ENCODE measurements around the gene RAB3C. TPM values are rescaled to one million over a fixed set of nuclear protein-coding genes. Genes with fewer than 3 reads are reported as not detected.

Gene RAB3C
- total and polyA plus RNA-seq, 4 experiments from 2014 or later = not detected

DNA sequence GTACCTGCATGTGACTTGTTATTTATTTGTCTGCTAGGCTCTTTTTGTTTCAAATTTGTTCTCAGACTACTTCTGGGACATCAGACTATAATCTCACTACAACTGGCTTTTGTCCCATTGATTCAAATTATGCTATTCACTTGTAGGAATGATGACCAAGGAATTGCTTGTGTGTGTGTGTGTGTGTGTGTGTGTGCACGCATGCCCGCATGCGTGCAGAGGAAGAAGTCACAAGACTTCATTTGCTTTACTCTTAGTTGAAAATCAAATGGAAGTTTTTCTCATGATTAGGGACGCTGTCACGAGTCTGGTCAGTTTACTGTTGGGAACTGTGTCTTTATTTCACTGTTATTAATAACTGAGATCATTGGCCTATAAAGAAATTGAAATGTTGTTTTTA, 268.7 kb downstream of the RAB3C start:
- Histone ChIP-seq H3K4me1 (ENCODE audit: insufficient read depth, low read length) (no peaks in the 10 kb centered on the region), H3K36me3 (ENCODE audit: insufficient read depth, low read length) (no peaks in the 10 kb centered on the region), H3K9me3 (ENCODE audit: control insufficient read depth in 1 of 2, low read length in 2 of 2) (no peaks in the 10 kb centered on the region), H3K4me3 (ENCODE audit: low read length in 2 of 2) (no peak overlapping the region), H3K27me3 (ENCODE audit: insufficient read depth, low read length) (no peaks in the 10 kb centered on the region), H3K27ac (ENCODE audit: low read depth, low read length) (no peak overlapping the region)
- intact Hi-C loops (cut with micrococcal nuclease) = no loop called here
- no peaks in the 10 kb centered on the region for H3K4me1 Mint-ChIP-seq
- H3K9me3 Mint-ChIP-seq = no peaks in the 10 kb centered on the region
- H3K27me3 Mint-ChIP-seq = peaks cover 12 to 18% of the 10 kb centered on the region in 2 donors
- H3K27ac Mint-ChIP-seq = no peak overlapping the region
- ChIA-PET CTCF (ENCODE audit: partially characterized antibody) (no interaction called here), POLR2A (ENCODE audit: partially characterized antibody) (no interaction called here)
- no peaks in the 10 kb centered on the region for H3K36me3 Mint-ChIP-seq
- H3K4me3 Mint-ChIP-seq = no peak overlapping the region
- no peak for DNase-seq

DNA sequence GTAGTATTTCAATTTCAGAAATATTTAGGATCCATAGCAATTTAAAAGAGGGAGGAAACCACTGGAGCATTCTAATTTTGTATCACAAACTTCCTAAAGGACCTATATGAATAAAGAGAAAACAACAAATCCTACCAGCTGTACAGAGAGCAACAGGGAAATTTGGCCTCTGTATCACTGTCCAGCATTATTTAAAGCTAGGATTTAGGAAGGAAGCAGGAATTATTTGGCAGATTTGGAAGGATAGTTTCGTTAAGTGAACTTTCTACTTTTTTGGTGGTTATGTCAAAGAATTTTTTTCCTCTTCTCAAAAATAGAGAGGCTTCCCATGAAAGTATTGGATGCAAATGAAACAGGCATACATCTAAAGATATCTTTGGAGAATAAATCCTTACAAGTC, 269.7 kb downstream of the RAB3C start:
- H3K4me3 Mint-ChIP-seq = no peak overlapping the region
- H3K9me3 Mint-ChIP-seq = no peaks in the 10 kb centered on the region
- no peaks in the 10 kb centered on the region for H3K4me1 Mint-ChIP-seq
- no peaks in the 10 kb centered on the region for H3K36me3 Mint-ChIP-seq
- Histone ChIP-seq H3K9me3 (ENCODE audit: control insufficient read depth in 1 of 2, low read length in 2 of 2) (no peaks in the 10 kb centered on the region), H3K27ac (ENCODE audit: low read depth, low read length) (no peak overlapping the region), H3K4me1 (ENCODE audit: insufficient read depth, low read length) (no peaks in the 10 kb centered on the region), H3K4me3 (ENCODE audit: low read length in 2 of 2) (no peak overlapping the region), H3K27me3 (ENCODE audit: insufficient read depth, low read length) (no peaks in the 10 kb centered on the region), H3K36me3 (ENCODE audit: insufficient read depth, low read length) (no peaks in the 10 kb centered on the region)
- DNase-seq = no peak
- ChIA-PET CTCF (ENCODE audit: partially characterized antibody) (interaction anchor here (2.1 kb wide), 1 partner anchor 17 kb away, joined by 5 read pairs; no protein-coding TSS in a partner anchor), POLR2A (ENCODE audit: partially characterized antibody) (no interaction called here)
- H3K27me3 Mint-ChIP-seq = peaks cover 12 to 18% of the 10 kb centered on the region in 2 donors
- H3K27ac Mint-ChIP-seq = no peak overlapping the region
- intact Hi-C loops (cut with micrococcal nuclease) = no loop called here

DNA sequence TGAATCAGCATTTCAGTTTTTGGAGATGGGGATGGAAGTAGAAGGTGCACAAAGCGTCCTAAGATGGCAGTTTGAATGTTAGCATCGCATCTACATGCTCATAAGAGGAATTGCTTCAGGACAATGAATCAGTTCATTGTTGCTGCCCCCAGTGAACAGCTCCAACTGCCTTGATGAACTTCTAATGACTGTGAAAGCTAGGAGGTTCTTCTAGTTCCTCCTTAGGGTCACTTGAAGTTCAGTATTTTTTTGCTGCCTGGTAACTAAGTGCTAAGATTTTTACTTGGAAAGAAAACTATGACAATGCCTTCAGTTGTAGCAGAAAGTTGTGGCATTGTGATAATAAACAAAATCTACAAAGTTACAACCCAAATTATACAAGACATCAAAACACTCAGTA, 271.6 kb downstream of the RAB3C start:
- Histone ChIP-seq H3K4me3 (ENCODE audit: low read length in 2 of 2) (no peak overlapping the region), H3K27ac (ENCODE audit: low read depth, low read length) (no peak overlapping the region), H3K27me3 (ENCODE audit: insufficient read depth, low read length) (no peaks in the 10 kb centered on the region), H3K9me3 (ENCODE audit: control insufficient read depth in 1 of 2, low read length in 2 of 2) (no peaks in the 10 kb centered on the region), H3K36me3 (ENCODE audit: insufficient read depth, low read length) (no peaks in the 10 kb centered on the region), H3K4me1 (ENCODE audit: insufficient read depth, low read length) (no peaks in the 10 kb centered on the region)
- ChIA-PET POLR2A (ENCODE audit: partially characterized antibody) (no interaction called here), CTCF (ENCODE audit: partially characterized antibody) (interaction anchor here (1.5 to 2.1 kb wide), 2 partner anchors 15 to 32 kb away, joined by 3 to 5 read pairs; no protein-coding TSS in a partner anchor)
- intact Hi-C loops (cut with micrococcal nuclease) = no loop called here
- Mint-ChIP-seq H3K4me1 (no peaks in the 10 kb centered on the region), H3K4me3 (no peak overlapping the region), H3K36me3 (no peaks in the 10 kb centered on the region), H3K9me3 (no peaks in the 10 kb centered on the region), H3K27me3 (peaks cover 15 to 28% of the 10 kb centered on the region in 2 donors), H3K27ac (no peak overlapping the region)
- no peak for DNase-seq

DNA sequence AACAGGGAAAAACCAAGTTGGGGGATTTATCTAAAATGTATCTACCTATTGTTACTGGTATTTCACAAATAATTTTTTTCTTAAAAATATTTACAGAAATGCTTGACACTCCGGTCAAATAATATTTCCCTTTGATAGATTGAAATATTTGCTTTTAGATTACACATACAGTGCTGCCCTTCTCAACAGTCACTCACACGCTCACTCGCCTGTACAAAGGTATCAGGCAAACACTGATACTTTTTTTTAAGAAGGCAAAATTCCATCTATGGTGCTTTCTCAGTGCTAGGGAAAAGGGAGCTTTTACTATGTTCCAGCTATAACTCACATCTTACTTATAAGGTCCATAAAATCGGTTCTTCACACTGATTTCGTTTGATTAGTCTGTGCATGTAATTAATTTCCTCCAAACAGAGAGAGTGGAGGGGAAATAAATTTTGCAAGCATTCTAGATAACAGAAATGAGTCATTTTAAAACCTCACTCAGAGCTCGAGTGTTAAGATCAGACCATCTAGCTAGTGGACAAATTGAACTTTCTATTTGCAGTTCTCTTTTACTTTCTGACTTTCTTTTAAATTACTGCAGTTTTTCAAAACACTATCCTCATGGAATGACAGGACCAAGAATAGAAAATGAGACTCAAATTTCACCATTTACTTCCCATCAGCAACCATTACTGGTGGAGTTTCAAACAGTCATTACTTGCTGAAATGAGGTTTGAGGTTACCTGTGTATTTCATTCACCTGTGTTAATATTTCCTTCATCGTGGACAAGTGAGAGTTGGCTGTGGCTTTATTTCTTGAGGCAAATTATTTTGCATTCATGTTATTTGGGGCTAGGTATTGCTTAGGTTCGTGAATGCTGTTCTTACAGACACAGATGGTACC, 273.2 kb downstream of the RAB3C start:
- no peak overlapping the region for H3K4me3 ChIP-seq (ENCODE audit: low read length in 2 of 2)
- H3K4me1 ChIP-seq (ENCODE audit: insufficient read depth, low read length) = no peaks in the 10 kb centered on the region
- no peak for DNase-seq
- no peaks in the 10 kb centered on the region for H3K36me3 ChIP-seq (ENCODE audit: insufficient read depth, low read length)
- Mint-ChIP-seq H3K36me3 (no peaks in the 10 kb centered on the region), H3K9me3 (no peaks in the 10 kb centered on the region), H3K27me3 (peaks cover 8 to 30% of the 10 kb centered on the region in 2 donors), H3K27ac (no peak overlapping the region), H3K4me3 (no peak overlapping the region), H3K4me1 (no peaks in the 10 kb centered on the region)
- POLR2A ChIA-PET (ENCODE audit: partially characterized antibody) = no interaction called here
- intact Hi-C loops (cut with micrococcal nuclease) = no loop called here
- H3K27ac ChIP-seq (ENCODE audit: low read depth, low read length) = no peak overlapping the region
- no peaks in the 10 kb centered on the region for H3K9me3 ChIP-seq (ENCODE audit: control insufficient read depth in 1 of 2, low read length in 2 of 2)
- CTCF ChIA-PET (ENCODE audit: partially characterized antibody) = no interaction called here
- H3K27me3 ChIP-seq (ENCODE audit: insufficient read depth, low read length) = no peaks in the 10 kb centered on the region

DNA sequence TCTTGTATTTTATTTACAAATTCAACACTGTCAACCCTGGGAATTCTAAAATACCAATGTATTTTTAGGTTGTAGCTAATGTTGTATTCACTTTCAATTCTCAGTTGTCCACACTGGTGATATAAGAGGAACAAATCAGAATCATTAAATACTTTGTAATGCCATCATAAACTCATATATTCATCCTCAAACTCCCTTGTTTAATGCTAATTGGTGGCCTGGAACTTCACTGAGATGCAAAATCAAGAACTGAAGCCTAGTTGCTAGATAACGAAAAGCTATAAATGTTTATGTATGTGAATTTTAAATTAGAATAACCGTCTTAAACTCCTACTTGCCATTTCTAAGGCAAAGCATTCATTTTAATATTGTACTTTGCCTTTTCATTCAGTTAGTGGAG, 274.7 kb downstream of the RAB3C start:
- Histone ChIP-seq H3K9me3 (ENCODE audit: control insufficient read depth in 1 of 2, low read length in 2 of 2) (no peaks in the 10 kb centered on the region), H3K27me3 (ENCODE audit: insufficient read depth, low read length) (no peaks in the 10 kb centered on the region), H3K4me1 (ENCODE audit: insufficient read depth, low read length) (no peaks in the 10 kb centered on the region), H3K36me3 (ENCODE audit: insufficient read depth, low read length) (no peaks in the 10 kb centered on the region), H3K27ac (ENCODE audit: low read depth, low read length) (no peak overlapping the region), H3K4me3 (ENCODE audit: low read length in 2 of 2) (no peak overlapping the region)
- Mint-ChIP-seq H3K9me3 (no peaks in the 10 kb centered on the region), H3K36me3 (no peaks in the 10 kb centered on the region), H3K4me1 (no peaks in the 10 kb centered on the region), H3K4me3 (no peak overlapping the region), H3K27me3 (peaks cover 8 to 21% of the 10 kb centered on the region in 2 donors), H3K27ac (no peak overlapping the region)
- intact Hi-C loops (cut with micrococcal nuclease) = no loop called here
- no peak for DNase-seq
- CTCF ChIA-PET (ENCODE audit: partially characterized antibody) = interaction anchor here (2.7 kb wide), 1 partner anchor 13 kb away, joined by 10 read pairs; no protein-coding TSS in a partner anchor
- POLR2A ChIA-PET (ENCODE audit: partially characterized antibody) = no interaction called here

DNA sequence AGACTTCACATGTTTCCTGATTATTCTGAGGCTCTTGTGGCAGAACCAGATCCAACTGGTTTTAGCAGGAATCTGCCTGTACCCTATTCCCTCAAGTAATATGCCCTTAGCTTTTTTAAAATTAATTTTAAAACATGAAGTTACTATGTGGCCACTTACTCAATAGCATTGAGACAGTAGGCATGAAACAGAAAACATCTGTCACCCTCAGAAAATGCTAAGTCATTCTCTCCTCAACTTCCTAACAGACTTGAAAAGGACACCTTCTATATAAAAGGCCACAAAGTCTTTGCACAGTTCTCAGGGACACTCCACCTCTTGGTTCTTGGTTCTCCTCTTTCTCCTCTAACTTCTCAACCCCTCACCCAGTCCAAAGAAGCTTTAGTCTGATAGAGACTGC, 277.8 kb downstream of the RAB3C start:
- Histone ChIP-seq H3K27ac (ENCODE audit: low read depth, low read length) (no peak overlapping the region), H3K9me3 (ENCODE audit: control insufficient read depth in 1 of 2, low read length in 2 of 2) (no peaks in the 10 kb centered on the region), H3K4me3 (ENCODE audit: low read length in 2 of 2) (no peak overlapping the region), H3K36me3 (ENCODE audit: insufficient read depth, low read length) (no peaks in the 10 kb centered on the region), H3K4me1 (ENCODE audit: insufficient read depth, low read length) (no peaks in the 10 kb centered on the region), H3K27me3 (ENCODE audit: insufficient read depth, low read length) (no peaks in the 10 kb centered on the region)
- intact Hi-C loops (cut with micrococcal nuclease) = no loop called here
- CTCF ChIA-PET (ENCODE audit: partially characterized antibody) = interaction anchor here (1.5 kb wide), 2 partner anchors 12 to 32 kb away, joined by 3 to 4 read pairs; no protein-coding TSS in a partner anchor
- Mint-ChIP-seq H3K36me3 (no peaks in the 10 kb centered on the region), H3K4me1 (no peaks in the 10 kb centered on the region), H3K27me3 (peaks cover 13 to 25% of the 10 kb centered on the region in 2 donors), H3K9me3 (no peaks in the 10 kb centered on the region), H3K27ac (no peak overlapping the region), H3K4me3 (no peak overlapping the region)
- DNase-seq = no peak
- POLR2A ChIA-PET (ENCODE audit: partially characterized antibody) = no interaction called here

DNA sequence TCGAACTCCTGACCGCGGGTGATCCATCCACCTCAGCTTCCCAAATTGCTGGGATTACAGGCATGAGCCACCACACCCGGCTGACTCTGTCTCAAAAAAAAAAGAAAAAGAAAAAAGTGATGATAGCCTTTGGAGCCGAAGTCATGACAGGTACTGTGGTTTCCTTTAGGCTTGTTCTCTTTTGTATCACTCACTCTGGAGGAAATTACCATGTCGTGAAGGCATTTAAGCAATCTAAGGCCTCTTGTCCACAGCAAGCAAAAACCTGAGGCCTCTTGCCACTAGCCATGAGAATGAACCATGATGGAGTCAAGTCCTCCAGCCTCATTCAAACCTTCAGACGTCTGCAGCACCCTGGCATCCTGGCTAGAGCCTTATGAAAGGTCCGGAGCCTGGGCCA, 286.1 kb downstream of the RAB3C start:
- H3K27me3 Mint-ChIP-seq = peaks cover 2 to 5% of the 10 kb centered on the region in 2 donors
- POLR2A ChIA-PET (ENCODE audit: partially characterized antibody) = no interaction called here
- no peaks in the 10 kb centered on the region for H3K4me1 ChIP-seq (ENCODE audit: insufficient read depth, low read length)

More for the DNA sequence above, 286.1 kb downstream of the RAB3C start:
- intact Hi-C loops (cut with micrococcal nuclease) = no loop called here
- no peaks in the 10 kb centered on the region for H3K9me3 Mint-ChIP-seq
- no peak overlapping the region for H3K4me3 Mint-ChIP-seq
- H3K27ac ChIP-seq (ENCODE audit: low read depth, low read length) = no peak overlapping the region
- H3K36me3 Mint-ChIP-seq = no peaks in the 10 kb centered on the region
- no peaks in the 10 kb centered on the region for H3K4me1 Mint-ChIP-seq
- H3K9me3 ChIP-seq (ENCODE audit: control insufficient read depth in 1 of 2, low read length in 2 of 2) = no peaks in the 10 kb centered on the region
- H3K27me3 ChIP-seq (ENCODE audit: insufficient read depth, low read length) = no peaks in the 10 kb centered on the region
- no peak for DNase-seq
- H3K27ac Mint-ChIP-seq = no peak overlapping the region
- no peaks in the 10 kb centered on the region for H3K36me3 ChIP-seq (ENCODE audit: insufficient read depth, low read length)
- CTCF ChIA-PET (ENCODE audit: partially characterized antibody) = interaction anchor here (1.0 to 6.4 kb wide), 6 partner anchors 11 to 25 kb away, joined by 4 to 41 read pairs (median 8); no protein-coding TSS in a partner anchor
- H3K4me3 ChIP-seq (ENCODE audit: low read length in 2 of 2) = no peak overlapping the region

All from CD4-positive, alpha-beta memory T cell (primary cell).